ENCODE results near the gene RNF167.
A peak's percentile ranks its signal among the peaks of the same experiment; 100 is the strongest.

The RNF167 gene

GRCh38 chr17:4947010-4947410 lies 6.9 kb downstream of the RNF167 start:
- TF ChIP-seq ZBTB7A (IDR thresholded peaks at IDR 0.05; ENCODE audit: low read depth), result no peak
- no peak for TF ChIP-seq TEAD4 (IDR thresholded peaks at IDR 0.05)
- TF ChIP-seq FOXM1 (IDR thresholded peaks at IDR 0.05; ENCODE audit: borderline replicate concordance, low read depth), result no peak
- TF ChIP-seq NFIC (IDR thresholded peaks at IDR 0.05), result no peak
- no peak for TF ChIP-seq EGR1 (IDR thresholded peaks at IDR 0.05)
- no peak for TF ChIP-seq CREB1 (IDR thresholded peaks at IDR 0.05; ENCODE audit: low read depth)
- no peak for TF ChIP-seq CEBPB (IDR thresholded peaks at IDR 0.05)
- no peak for TF ChIP-seq RAD21 (IDR thresholded peaks at IDR 0.05; ENCODE audit: low read depth)
- no peak for TF ChIP-seq MAX (IDR thresholded peaks at IDR 0.05)
- no peak for TF ChIP-seq TAF1 (IDR thresholded peaks at IDR 0.05; ENCODE audit: low read depth)
- TF ChIP-seq REST (IDR thresholded peaks at IDR 0.05; ENCODE audit: low read depth), result no peak
- TF ChIP-seq TCF12 (IDR thresholded peaks at IDR 0.05; ENCODE audit: low read depth), result no peak
- TF ChIP-seq EP300 (IDR thresholded peaks at IDR 0.05; ENCODE audit: borderline replicate concordance), result no peak
- TF ChIP-seq YY1 (IDR thresholded peaks at IDR 0.05; ENCODE audit: low read depth), result no peak
- TF ChIP-seq USF1 (IDR thresholded peaks at IDR 0.05), result no peak

DNA sequence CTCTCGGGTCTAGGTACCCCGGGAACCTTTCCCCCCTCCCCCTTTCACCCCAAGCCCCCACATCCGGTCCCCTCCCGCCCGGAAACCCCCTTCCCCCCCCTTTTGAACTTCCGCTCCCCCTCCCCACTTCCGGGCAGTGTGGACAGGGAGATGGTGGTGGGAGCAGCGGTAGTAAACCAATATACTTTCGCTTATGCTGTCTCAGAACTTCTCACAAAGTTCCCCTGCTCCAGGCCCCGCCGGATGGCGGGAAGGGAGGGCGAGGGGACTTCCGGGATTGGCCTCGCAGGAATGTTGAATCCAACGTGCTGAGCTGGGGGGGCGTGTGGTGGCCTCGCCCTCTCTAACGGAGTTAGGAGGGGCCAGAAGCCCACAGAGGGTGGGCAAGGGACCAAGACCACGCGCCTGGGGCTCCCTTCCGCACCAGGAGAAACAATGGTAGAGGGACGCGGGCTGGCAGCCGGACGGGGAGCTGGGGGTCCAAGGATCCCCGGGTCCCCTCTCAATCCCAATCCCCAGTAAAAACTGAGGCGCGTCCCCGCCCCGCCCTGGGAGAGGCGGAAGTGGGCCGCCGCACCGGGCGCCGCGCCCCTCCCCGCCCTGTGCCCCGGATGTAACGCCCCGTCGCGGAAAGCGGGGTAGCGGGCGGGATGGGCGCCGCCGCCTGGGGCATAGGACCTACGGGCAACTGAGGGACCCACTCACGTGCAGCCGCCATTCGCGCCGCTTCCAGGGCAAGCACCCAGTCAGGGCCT lies 7.5 kb downstream of the RNF167 start:
- TF ChIP-seq TEAD4 (IDR thresholded peaks at IDR 0.05), result peak; percentile 40; the same call in 1 of the 2 replicates
- TF ChIP-seq MAX (IDR thresholded peaks at IDR 0.05), result peak; percentile 90
- TF ChIP-seq ZBTB7A (IDR thresholded peaks at IDR 0.05; ENCODE audit: low read depth), result no peak

DNA sequence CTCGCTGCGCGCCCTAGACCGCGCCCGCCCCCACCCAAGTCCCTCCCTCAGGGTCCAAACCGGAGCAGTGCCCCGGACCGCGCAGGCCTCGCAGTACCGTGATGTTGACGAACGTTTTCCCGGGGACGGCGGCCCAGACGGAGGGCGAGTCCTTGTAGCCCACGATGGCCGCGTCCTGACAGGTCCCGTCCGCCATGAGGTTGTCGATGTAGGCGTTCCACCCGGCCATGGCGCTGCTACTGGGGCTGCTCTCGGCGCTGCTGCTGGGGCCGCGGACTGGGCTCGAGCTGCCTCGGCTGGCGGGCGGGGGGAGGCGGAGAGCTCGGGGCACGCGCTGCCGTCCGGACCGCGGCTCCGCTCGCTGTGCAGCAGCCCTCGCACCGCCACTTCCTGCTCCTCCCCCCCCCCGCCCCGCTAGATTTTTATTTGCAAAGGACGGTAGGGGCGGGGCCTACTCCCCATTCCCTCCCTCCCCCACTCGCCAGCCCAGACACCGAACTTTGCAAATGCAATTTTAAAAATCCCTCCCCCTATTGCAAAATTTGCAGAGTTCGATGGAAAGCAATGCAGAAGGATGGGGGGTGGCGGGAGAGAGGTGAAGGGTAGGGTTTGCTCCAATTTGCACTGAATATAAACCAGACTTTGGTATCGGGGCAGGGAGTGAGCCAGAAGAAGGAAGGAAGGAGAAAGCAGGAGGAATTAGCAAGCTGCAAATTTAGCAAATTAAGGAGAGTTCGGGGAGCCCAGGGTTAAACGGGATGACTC lies 8.3 kb downstream of the RNF167 start, which contains the start of gene PFN1:
Gene PFN1 (minus strand): TSS at position 365 of the 765 bp plus-strand sequence. CDS start 136 bp downstream, at position 229.
- TF ChIP-seq TEAD4 (IDR thresholded peaks at IDR 0.05) (no peak), CEBPB (IDR thresholded peaks at IDR 0.05) (peak; percentile 97), RAD21 (IDR thresholded peaks at IDR 0.05; ENCODE audit: low read depth) (no peak), MAX (IDR thresholded peaks at IDR 0.05) (peak; percentile 66), CREB1 (IDR thresholded peaks at IDR 0.05; ENCODE audit: low read depth) (no peak), TCF12 (IDR thresholded peaks at IDR 0.05; ENCODE audit: low read depth) (peak; percentile 47), EP300 (IDR thresholded peaks at IDR 0.05; ENCODE audit: borderline replicate concordance) (0 out of 2 replicates have a peak, but pooled peaks have one; percentile 19), NFIC (IDR thresholded peaks at IDR 0.05) (peak; percentile 5; the same call in 1 of the 2 replicates), YY1 (IDR thresholded peaks at IDR 0.05; ENCODE audit: low read depth) (peak; percentile 65), TAF1 (IDR thresholded peaks at IDR 0.05; ENCODE audit: low read depth) (peak; percentile 79), EGR1 (IDR thresholded peaks at IDR 0.05) (no peak), REST (IDR thresholded peaks at IDR 0.05; ENCODE audit: low read depth) (no peak), ZBTB7A (IDR thresholded peaks at IDR 0.05; ENCODE audit: low read depth) (no peak), USF1 (IDR thresholded peaks at IDR 0.05) (no peak), FOXM1 (IDR thresholded peaks at IDR 0.05; ENCODE audit: borderline replicate concordance, low read depth) (no peak)

DNA sequence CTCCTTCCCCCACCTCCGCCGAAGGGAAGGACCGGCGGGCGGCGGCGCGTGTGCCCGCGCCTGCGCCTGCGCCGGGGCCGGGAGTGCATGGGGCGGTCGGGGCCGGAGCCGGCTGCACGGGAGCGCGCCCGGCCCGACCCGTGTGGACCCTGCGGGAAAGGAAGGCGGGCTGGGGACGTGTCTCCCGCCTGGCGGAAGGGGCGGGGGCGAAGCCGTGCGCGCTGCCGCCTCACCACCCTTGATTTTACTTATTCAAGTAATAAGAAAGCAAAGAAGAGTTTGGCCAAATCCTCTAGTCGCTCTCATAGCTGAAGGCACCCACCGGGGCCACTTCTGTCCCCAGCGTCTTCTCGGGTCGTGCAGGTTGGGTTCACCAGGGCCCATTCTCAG lies 8.9 kb downstream of the RNF167 start:
- TF ChIP-seq REST (IDR thresholded peaks at IDR 0.05; ENCODE audit: low read depth), result no peak
- TF ChIP-seq USF1 (IDR thresholded peaks at IDR 0.05), result no peak
- no peak for TF ChIP-seq TCF12 (IDR thresholded peaks at IDR 0.05; ENCODE audit: low read depth)
- peak; percentile 14; the same call in 1 of the 2 replicates for TF ChIP-seq YY1 (IDR thresholded peaks at IDR 0.05; ENCODE audit: low read depth)
- TF ChIP-seq TAF1 (IDR thresholded peaks at IDR 0.05; ENCODE audit: low read depth), result no peak
- no peak for TF ChIP-seq CREB1 (IDR thresholded peaks at IDR 0.05; ENCODE audit: low read depth)
- TF ChIP-seq NFIC (IDR thresholded peaks at IDR 0.05), result no peak
- TF ChIP-seq TEAD4 (IDR thresholded peaks at IDR 0.05), result no peak
- TF ChIP-seq RAD21 (IDR thresholded peaks at IDR 0.05; ENCODE audit: low read depth), result no peak
- TF ChIP-seq CEBPB (IDR thresholded peaks at IDR 0.05), result no peak
- TF ChIP-seq FOXM1 (IDR thresholded peaks at IDR 0.05; ENCODE audit: borderline replicate concordance, low read depth), result no peak
- peak; percentile 13; the same call in 1 of the 2 replicates for TF ChIP-seq EGR1 (IDR thresholded peaks at IDR 0.05)
- TF ChIP-seq MAX (IDR thresholded peaks at IDR 0.05), result no peak; the same call in 1 of the 2 replicates
- no peak for TF ChIP-seq ZBTB7A (IDR thresholded peaks at IDR 0.05; ENCODE audit: low read depth)
- TF ChIP-seq EP300 (IDR thresholded peaks at IDR 0.05; ENCODE audit: borderline replicate concordance), result no peak
